Activated gamma-delta T cell treated with anti-CD3 and anti-CD28 coated beads, Interleukin-2, amount 50 U/mL, for 16 hours (primary cell): ENCODE results near the gene MGLL.
A peak's percentile ranks its signal among the peaks of the same experiment; 100 is the strongest.
"Not testable (repeated sequence)": the region's sequence is repeated elsewhere in the genome, so short reads cannot be mapped to it uniquely, and the experiment has no call there.

Source experiments
- DNase-seq: peaks from one replicate; pipeline ENCODE4 v3.0.0-alpha.2; 2020; ENCODE audit warnings: low read depth

MGLL gene

GRCh38 chr3:127673191-127674100 lies 148.9 kb downstream of the MGLL start:
- DNase-seq = peak; percentile 34

- peak; percentile 76 for DNase-seq
Observed at GRCh38 chr3:127672429-127673190, 149.7 kb downstream of the MGLL start, which contains the start of gene ABTB1. Gene ABTB1 (plus strand): TSS chr3:127672952. CDS start chr3:127673026, 74 bp downstream.

- DNase-seq = peak; percentile 17
Observed at GRCh38 chr3:127671523-127672428, 150.5 kb downstream of the MGLL start.

- DNase-seq = no peak
Observed at GRCh38 chr3:127670761-127671522, 151.4 kb downstream of the MGLL start.

- no peak for DNase-seq
Observed at GRCh38 chr3:127670229-127670559, 152.1 kb downstream of the MGLL start.

GRCh38 chr3:127669541-127670228 lies 152.6 kb downstream of the MGLL start:
- DNase-seq = no peak

- DNase-seq = no peak
Observed at GRCh38 chr3:127668906-127669305, 153.4 kb downstream of the MGLL start.

- DNase-seq = no peak
Observed at GRCh38 chr3:127667119-127667681, 155.1 kb downstream of the MGLL start.

GRCh38 chr3:127666676-127667075 lies 155.6 kb downstream of the MGLL start:
- no peak for DNase-seq

GRCh38 chr3:127665586-127665985 lies 156.7 kb downstream of the MGLL start:
- no peak for DNase-seq

GRCh38 chr3:127665165-127665564 lies 157.2 kb downstream of the MGLL start:
- no peak for DNase-seq

GRCh38 chr3:127663151-127663550 lies 159.2 kb downstream of the MGLL start:
- DNase-seq = no peak

- no peak for DNase-seq
Observed at GRCh38 chr3:127662001-127662469, 160.3 kb downstream of the MGLL start.

GRCh38 chr3:127661600-127661999 lies 160.7 kb downstream of the MGLL start:
- no peak for DNase-seq

- DNase-seq = no peak
Observed at GRCh38 chr3:127660621-127661251, 161.6 kb downstream of the MGLL start.

GRCh38 chr3:127658234-127658633 lies 164.1 kb downstream of the MGLL start:
- DNase-seq = no peak

- no peak for DNase-seq
Observed at GRCh38 chr3:127656906-127657305, 165.4 kb downstream of the MGLL start.

GRCh38 chr3:127655641-127656040 lies 166.7 kb downstream of the MGLL start:
- DNase-seq = no peak

GRCh38 chr3:127654993-127655392 lies 167.3 kb downstream of the MGLL start:
- DNase-seq = not testable (repeated sequence)

- no peak for DNase-seq
Observed at GRCh38 chr3:127654374-127654773, 167.9 kb downstream of the MGLL start.
